ENCODE results near the gene ZFP42.
"Not testable (repeated sequence)": the region's sequence is repeated elsewhere in the genome, so short reads cannot be mapped to it uniquely, and the experiment has no call there.

The ZFP42 gene

DNA sequence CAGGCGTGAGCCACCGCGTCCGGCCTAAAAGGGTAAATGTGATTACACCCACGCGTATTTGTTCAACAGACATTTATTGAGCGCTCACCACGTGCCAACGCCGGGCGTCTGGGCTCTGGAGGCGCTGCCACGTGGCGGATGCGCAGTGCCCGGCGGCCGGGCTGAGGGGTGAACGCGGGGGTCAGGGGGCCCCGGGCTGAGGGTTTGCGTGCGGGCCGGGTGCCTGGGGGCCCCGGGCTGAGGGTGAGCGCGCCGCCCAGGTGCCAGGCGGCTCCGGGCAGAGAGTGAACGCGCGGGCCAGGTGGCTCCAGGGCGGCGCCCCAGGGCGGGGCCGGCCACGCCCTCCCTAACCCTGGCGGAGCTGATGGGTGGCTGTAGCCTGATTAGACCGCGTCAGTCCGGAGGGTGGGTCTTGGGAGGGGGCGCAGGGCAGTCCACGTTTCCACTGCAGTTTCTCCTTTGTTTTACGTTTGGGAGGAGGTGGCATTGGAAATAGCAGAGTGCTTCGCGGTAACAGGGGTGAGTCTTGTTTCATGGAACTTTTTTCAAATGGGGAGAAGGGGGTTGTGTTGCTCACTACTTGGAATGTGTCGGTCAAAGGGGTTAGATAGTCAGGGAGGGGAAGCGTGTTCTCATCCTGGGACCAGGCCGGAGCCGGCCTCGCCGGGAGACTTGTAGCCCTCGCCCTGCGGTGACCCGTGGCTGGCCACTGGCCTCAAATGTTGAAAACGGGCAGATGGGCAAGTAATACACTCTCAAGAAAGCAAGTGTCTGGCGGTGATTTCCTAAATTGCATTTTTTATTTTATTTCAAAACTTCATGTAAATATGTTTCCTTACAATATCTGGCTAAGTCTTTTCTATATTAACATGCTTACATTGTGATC, at the start of gene ZFP42:
Gene ZFP42, plus strand, starts transcription at position 450 of the 886 bp plus-strand sequence. CDS start 7,037 bp downstream, outside the sequence.
- H3K36me3 ChIP-seq (ENCODE audit: insufficient read depth, low read length), result no peaks in the 10 kb centered on the region
- no peak within 1 kb of the TSS for H3K4me3 ChIP-seq (ENCODE audit: low read depth in 1 of 2, low read length in 2 of 2)
- peaks cover 0 to 9% of the 10 kb centered on the region in 2 donors for H3K27me3 ChIP-seq (ENCODE audit: control insufficient read depth in 1 of 2, insufficient read depth in 2 of 2, low read length in 2 of 2)
- H3K4me1 ChIP-seq (ENCODE audit: insufficient read depth, low read length), result no peaks in the 10 kb centered on the region
- H3K9ac ChIP-seq (ENCODE audit: low read length), result no peak within 1 kb of the TSS
- no peaks in the 10 kb centered on the region for H3K9me3 ChIP-seq (ENCODE audit: low read length)
- no peak within 1 kb of the TSS for H3K27ac ChIP-seq (ENCODE audit: low read depth, low read length)

DNA sequence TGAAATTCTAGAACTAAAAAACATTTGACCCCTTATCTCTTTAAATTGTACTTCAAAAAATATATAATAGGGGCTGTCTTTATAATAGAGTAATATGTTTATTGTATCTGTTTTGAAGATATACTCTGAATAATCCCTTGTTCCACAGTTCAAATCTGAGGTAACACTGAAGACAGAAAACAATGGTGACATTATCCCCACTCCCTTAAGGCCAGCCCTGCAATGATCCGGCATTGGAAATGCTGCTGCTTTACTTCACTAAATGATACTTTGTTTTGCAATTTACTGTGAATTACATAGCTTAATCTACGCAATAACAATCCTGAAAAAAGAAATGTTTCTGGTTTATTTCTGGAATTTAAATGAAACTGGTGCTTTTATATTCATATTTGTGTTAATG, 34.4 kb upstream of the ZFP42 start:
- Histone ChIP-seq H3K4me1 (ENCODE audit: insufficient read depth, low read length) (no peaks in the 10 kb centered on the region), H3K36me3 (ENCODE audit: insufficient read depth, low read length) (no peaks in the 10 kb centered on the region), H3K27ac (ENCODE audit: low read depth, low read length) (no peak overlapping the region)

DNA sequence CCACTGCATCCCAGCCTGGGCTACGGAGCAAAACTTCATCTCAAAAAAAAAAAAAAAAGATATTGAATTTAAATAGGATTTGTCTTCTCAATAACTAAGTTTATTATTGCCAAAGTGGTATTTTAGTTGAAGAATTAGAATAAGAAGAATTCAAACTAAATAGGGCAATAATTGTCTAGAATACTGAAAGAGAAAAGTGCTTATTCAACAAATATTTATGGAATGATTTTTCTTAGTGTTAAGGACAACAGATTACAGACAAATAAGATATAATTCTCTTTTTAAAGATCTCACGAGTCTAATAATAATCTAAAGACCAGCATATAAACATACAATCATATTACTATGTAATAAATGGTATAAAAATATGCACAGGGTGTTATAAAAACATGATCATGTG, 33.6 kb upstream of the ZFP42 start:
- no peaks in the 10 kb centered on the region for H3K4me1 ChIP-seq (ENCODE audit: insufficient read depth, low read length)
- no peak overlapping the region for H3K9ac ChIP-seq (ENCODE audit: low read length)
- no peaks in the 10 kb centered on the region for H3K9me3 ChIP-seq (ENCODE audit: low read length)
- H3K36me3 ChIP-seq (ENCODE audit: insufficient read depth, low read length), result no peaks in the 10 kb centered on the region
- no peak overlapping the region for H3K4me3 ChIP-seq (ENCODE audit: low read depth in 1 of 2, low read length in 2 of 2)
- no peaks in the 10 kb centered on the region for H3K27me3 ChIP-seq (ENCODE audit: control insufficient read depth in 1 of 2, insufficient read depth in 2 of 2, low read length in 2 of 2)
- H3K27ac ChIP-seq (ENCODE audit: low read depth, low read length), result no peak overlapping the region

More for the DNA sequence above, 34.4 kb upstream of the ZFP42 start:
- Histone ChIP-seq H3K9ac (ENCODE audit: low read length) (no peak overlapping the region), H3K4me3 (ENCODE audit: low read depth in 1 of 2, low read length in 2 of 2) (no peak overlapping the region), H3K27me3 (ENCODE audit: control insufficient read depth in 1 of 2, insufficient read depth in 2 of 2, low read length in 2 of 2) (no peaks in the 10 kb centered on the region), H3K9me3 (ENCODE audit: low read length) (no peaks in the 10 kb centered on the region)

DNA sequence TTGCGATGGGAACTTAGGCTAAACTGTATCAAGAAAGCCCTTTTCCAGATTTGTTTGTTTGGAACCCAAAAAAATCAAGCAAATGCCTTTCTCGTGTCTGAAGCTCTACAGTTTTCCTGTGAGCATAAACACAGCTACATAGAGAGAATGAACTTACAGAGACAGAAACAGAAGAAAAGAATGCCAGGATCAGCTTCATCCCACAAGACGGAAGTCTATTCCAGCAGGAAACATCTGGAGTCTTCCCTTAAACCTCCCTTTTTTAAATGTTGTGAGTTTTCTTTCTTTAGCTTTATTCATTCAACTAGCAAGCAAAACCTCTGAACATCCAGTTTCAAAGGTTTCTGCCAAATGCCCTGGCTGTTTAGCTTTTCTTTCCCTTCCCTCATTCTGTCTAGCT, 32.6 kb upstream of the ZFP42 start:
- no peaks in the 10 kb centered on the region for H3K9me3 ChIP-seq (ENCODE audit: low read length)
- H3K36me3 ChIP-seq (ENCODE audit: insufficient read depth, low read length), result no peaks in the 10 kb centered on the region
- no peaks in the 10 kb centered on the region for H3K27me3 ChIP-seq (ENCODE audit: control insufficient read depth in 1 of 2, insufficient read depth in 2 of 2, low read length in 2 of 2)
- no peak overlapping the region for H3K9ac ChIP-seq (ENCODE audit: low read length)
- H3K4me3 ChIP-seq (ENCODE audit: low read depth in 1 of 2, low read length in 2 of 2), result no peak overlapping the region
- no peak overlapping the region for H3K27ac ChIP-seq (ENCODE audit: low read depth, low read length)
- no peaks in the 10 kb centered on the region for H3K4me1 ChIP-seq (ENCODE audit: insufficient read depth, low read length)

DNA sequence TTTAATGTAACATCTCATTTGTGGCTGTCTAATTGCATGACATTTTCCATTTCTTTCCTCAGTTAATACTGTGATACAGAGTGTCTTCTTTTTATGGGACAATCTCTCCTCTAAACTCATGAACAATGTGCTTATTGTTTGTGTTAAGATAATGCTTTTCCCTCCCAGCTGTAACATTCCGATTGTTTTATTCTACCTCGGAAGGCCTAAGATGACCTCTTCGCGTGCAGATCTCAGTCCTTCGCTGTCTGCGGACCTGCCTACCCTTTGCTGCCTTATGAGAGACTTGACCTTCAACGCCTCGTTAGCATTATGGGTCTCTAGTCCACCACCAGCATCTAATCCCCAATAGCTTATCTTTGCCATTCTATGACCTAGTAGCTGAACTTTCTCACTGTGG, 29.8 kb upstream of the ZFP42 start:
- H3K27me3 ChIP-seq (ENCODE audit: control insufficient read depth in 1 of 2, insufficient read depth in 2 of 2, low read length in 2 of 2), result no peaks in the 10 kb centered on the region
- H3K36me3 ChIP-seq (ENCODE audit: insufficient read depth, low read length), result no peaks in the 10 kb centered on the region
- H3K27ac ChIP-seq (ENCODE audit: low read depth, low read length), result no peak overlapping the region
- no peak overlapping the region for H3K9ac ChIP-seq (ENCODE audit: low read length)
- no peaks in the 10 kb centered on the region for H3K4me1 ChIP-seq (ENCODE audit: insufficient read depth, low read length)
- no peak overlapping the region for H3K4me3 ChIP-seq (ENCODE audit: low read depth in 1 of 2, low read length in 2 of 2)
- no peaks in the 10 kb centered on the region for H3K9me3 ChIP-seq (ENCODE audit: low read length)

DNA sequence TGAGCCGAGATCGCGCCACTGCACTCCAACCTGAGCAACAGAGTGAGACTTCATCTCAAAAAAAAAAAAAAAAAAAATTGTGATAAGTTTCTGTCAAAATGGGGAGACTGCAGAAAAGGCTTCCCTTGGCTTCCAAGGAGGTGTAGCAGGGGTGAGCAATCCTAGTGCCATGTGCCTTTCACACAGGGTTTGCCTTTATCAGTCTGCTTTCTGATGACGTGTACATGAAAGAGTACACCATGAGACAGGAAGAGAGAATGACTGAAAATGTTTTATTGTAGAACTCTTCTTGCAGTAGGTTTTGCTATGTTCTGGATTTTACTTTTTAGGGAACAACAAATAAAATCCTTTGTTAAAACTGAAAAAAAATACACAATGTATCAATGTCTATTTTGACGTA, 23.4 kb upstream of the ZFP42 start:
- H3K9me3 ChIP-seq (ENCODE audit: low read length), result no peaks in the 10 kb centered on the region
- H3K27me3 ChIP-seq (ENCODE audit: control insufficient read depth in 1 of 2, insufficient read depth in 2 of 2, low read length in 2 of 2), result no peaks in the 10 kb centered on the region
- H3K4me3 ChIP-seq (ENCODE audit: low read depth in 1 of 2, low read length in 2 of 2), result no peak overlapping the region
- H3K27ac ChIP-seq (ENCODE audit: low read depth, low read length), result no peak overlapping the region
- H3K9ac ChIP-seq (ENCODE audit: low read length), result no peak overlapping the region
- no peaks in the 10 kb centered on the region for H3K36me3 ChIP-seq (ENCODE audit: insufficient read depth, low read length)
- H3K4me1 ChIP-seq (ENCODE audit: insufficient read depth, low read length), result no peaks in the 10 kb centered on the region

DNA sequence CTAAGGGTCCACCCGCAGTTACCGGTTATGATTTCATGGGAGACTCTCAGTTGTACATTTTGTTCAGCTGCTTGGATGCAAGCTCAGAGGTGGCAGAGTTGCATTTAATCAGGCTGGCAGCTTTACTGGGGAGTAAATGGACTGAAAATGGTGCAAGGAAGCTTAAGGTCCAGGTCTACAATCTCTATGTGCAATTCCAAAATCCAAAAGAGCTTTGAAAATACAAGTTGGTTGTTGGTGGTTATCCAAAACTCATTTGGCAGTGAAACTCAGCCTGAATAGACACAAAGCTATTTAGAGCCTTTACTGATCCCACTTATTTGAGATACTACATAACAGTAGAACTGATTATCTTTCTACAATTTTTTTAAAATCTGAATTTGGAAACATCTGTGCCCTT, 11.8 kb upstream of the ZFP42 start:
- no peak overlapping the region for H3K9ac ChIP-seq (ENCODE audit: low read length)
- no peak overlapping the region for H3K4me3 ChIP-seq (ENCODE audit: low read depth in 1 of 2, low read length in 2 of 2)
- H3K36me3 ChIP-seq (ENCODE audit: insufficient read depth, low read length), result no peaks in the 10 kb centered on the region
- H3K9me3 ChIP-seq (ENCODE audit: low read length), result no peaks in the 10 kb centered on the region
- H3K4me1 ChIP-seq (ENCODE audit: insufficient read depth, low read length), result no peaks in the 10 kb centered on the region
- H3K27me3 ChIP-seq (ENCODE audit: control insufficient read depth in 1 of 2, insufficient read depth in 2 of 2, low read length in 2 of 2), result no peaks in the 10 kb centered on the region
- no peak overlapping the region for H3K27ac ChIP-seq (ENCODE audit: low read depth, low read length)

DNA sequence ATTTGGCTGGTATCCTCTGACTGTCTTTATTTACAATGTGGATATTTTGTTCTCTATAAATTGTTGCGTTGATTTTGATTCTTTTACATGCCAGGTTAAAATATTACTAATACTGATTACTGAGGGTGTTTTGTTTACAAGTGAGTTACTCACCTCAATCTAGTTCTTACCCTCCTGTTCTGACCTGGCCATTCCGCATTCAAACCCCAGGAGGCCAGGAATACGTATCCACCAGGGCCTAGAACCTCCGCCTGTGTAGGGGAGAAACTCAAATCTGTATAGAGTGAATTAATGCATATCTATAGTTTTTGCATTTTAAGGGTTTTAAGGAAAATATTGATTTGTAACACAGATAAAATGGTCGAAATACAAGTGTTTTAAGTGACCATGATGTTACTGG, 2.6 kb upstream of the ZFP42 start:
- Histone ChIP-seq H3K27me3 (ENCODE audit: control insufficient read depth in 1 of 2, insufficient read depth in 2 of 2, low read length in 2 of 2) (peaks cover 0 to 9% of the 10 kb centered on the region in 2 donors), H3K36me3 (ENCODE audit: insufficient read depth, low read length) (no peaks in the 10 kb centered on the region), H3K4me1 (ENCODE audit: insufficient read depth, low read length) (no peaks in the 10 kb centered on the region), H3K27ac (ENCODE audit: low read depth, low read length) (no peak overlapping the region), H3K9ac (ENCODE audit: low read length) (no peak overlapping the region), H3K4me3 (ENCODE audit: low read depth in 1 of 2, low read length in 2 of 2) (no peak overlapping the region), H3K9me3 (ENCODE audit: low read length) (no peaks in the 10 kb centered on the region)

DNA sequence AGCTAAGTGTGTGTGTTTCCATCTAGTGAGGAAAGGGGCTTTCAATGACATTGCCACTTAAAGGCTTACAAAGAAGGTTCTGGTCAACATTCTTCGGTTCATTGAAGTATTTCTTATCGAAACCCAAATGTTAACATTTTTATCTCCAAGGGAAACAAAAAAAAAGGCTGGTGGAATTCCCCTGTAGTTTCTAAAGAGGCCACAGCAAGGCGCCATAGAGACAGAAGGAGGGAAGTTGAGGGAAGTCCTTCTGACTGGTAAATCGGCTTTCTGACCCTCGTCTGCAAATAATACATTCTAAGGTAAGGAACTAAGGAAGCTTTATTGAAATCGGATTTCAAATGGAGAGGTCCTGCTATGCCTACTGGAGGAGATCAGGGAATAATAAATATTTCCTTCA, 1.7 kb upstream of the ZFP42 start:
- Histone ChIP-seq H3K27me3 (ENCODE audit: control insufficient read depth in 1 of 2, insufficient read depth in 2 of 2, low read length in 2 of 2) (peaks cover 0 to 9% of the 10 kb centered on the region in 2 donors), H3K4me3 (ENCODE audit: low read depth in 1 of 2, low read length in 2 of 2) (no peak overlapping the region), H3K4me1 (ENCODE audit: insufficient read depth, low read length) (no peaks in the 10 kb centered on the region), H3K9me3 (ENCODE audit: low read length) (no peaks in the 10 kb centered on the region), H3K9ac (ENCODE audit: low read length) (no peak overlapping the region), H3K36me3 (ENCODE audit: insufficient read depth, low read length) (no peaks in the 10 kb centered on the region), H3K27ac (ENCODE audit: low read depth, low read length) (no peak overlapping the region)

DNA sequence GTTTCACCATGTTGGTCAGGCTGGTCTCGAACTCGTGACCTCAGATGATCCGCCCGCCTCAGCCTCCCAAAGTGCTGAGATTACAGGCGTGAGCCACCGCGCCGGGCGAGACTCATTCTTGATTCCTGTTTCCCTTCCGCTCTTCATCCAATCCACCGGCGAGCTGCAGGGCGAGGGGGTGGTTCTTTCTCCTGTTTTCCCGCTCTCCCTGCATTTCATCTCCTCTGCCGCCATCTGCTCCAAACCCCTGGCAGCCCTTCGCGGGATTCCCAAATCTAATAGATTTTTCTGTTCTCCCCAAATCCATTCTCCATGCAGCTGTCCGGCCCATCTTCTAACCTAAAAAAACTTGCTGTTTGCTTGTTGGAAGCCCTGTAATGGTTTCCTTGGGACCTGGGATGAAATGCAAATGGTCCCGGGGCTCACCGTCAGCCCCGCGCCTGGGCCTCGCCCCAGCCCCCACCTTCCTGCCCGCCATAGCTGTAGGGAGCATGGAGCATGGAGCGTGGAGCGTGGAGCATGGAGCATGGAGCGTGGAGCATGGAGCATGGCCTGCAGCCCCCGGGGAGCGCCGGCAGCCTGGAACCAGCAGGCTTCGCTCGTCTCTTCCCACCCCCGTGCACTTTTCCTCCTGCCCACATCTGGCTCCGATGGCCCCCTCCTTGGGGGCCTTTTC, 1.1 kb downstream of the ZFP42 start:
- Histone ChIP-seq H3K9me3 (ENCODE audit: low read length) (no peaks in the 10 kb centered on the region), H3K9ac (ENCODE audit: low read length) (no peak overlapping the region), H3K27ac (ENCODE audit: low read depth, low read length) (no peak overlapping the region), H3K27me3 (ENCODE audit: control insufficient read depth in 1 of 2, insufficient read depth in 2 of 2, low read length in 2 of 2) (peaks cover 0 to 9% of the 10 kb centered on the region in 2 donors), H3K36me3 (ENCODE audit: insufficient read depth, low read length) (no peaks in the 10 kb centered on the region), H3K4me3 (ENCODE audit: low read depth in 1 of 2, low read length in 2 of 2) (no peak overlapping the region), H3K4me1 (ENCODE audit: insufficient read depth, low read length) (no peaks in the 10 kb centered on the region)

DNA sequence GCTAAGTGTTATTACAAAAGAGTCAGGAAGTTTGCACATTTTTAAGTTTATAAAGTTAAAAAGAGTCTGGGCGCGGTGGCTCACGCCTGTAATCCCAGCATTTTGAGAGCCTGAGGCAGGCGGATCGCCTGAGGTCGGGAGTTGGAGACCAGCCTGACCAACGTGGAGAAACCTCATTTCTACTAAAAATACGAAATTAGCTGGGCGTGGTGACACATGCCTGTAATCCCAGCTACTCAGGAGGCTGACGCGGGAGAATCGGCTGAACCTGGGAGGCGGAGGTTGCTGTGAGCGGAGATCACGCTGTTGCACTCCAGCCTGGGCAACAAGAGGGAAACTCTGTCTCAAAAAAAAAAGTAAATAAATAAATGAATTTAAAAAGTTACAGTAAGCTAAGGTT, 2.4 kb downstream of the ZFP42 start:
- not testable (repeated sequence) for H3K4me3 ChIP-seq (ENCODE audit: low read depth in 1 of 2, low read length in 2 of 2); H3K27ac ChIP-seq (ENCODE audit: low read depth, low read length); H3K9me3 ChIP-seq (ENCODE audit: low read length); H3K36me3 ChIP-seq (ENCODE audit: insufficient read depth, low read length); H3K4me1 ChIP-seq (ENCODE audit: insufficient read depth, low read length); H3K9ac ChIP-seq (ENCODE audit: low read length); H3K27me3 ChIP-seq (ENCODE audit: control insufficient read depth in 1 of 2, insufficient read depth in 2 of 2, low read length in 2 of 2)
